ENCODE results near the gene TMC7.

TMC7 gene

DNA sequence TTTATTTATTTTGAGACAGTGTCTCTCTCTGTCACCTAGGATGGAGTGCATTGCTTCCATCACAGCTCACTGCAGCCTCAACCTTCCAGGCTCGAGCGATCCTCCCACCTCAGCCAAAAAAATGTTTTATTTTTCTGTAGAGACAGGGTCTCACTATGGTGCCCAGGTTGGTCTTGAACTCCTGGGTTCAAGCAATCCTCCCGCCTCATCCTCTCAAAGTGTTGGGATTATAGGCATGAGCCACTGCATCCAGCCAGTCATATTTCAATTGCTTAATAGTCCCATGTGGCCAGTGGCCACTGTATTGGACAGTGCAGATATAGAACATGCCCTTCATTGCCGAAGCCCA, 15.3 kb downstream of the TMC7 start:
- Histone ChIP-seq H3K36me3 (no peaks in the 10 kb centered on the region), H3K27ac (no peak overlapping the region), H4K20me1 (no peaks in the 10 kb centered on the region), H3K9me3 (replicated peaks in 1 of 11) (peaks cover 0 to 9% (median 5%) of the 10 kb centered on the region in 11 experiments; a peak in 16 of 22 replicates), H3K9ac (no peak overlapping the region), H3K4me1 (peaks cover 0 to 12% (median 0%) of the 10 kb centered on the region in 10 experiments; a peak in 6 of 20 replicates), H3K4me2 (peak overlapping the region in 3 of 11 experiments; percentile 18 to 48 (median 26); a peak in 3 of 22 replicates), H3K4me3 (no peak overlapping the region), H3K27me3 (no peaks in the 10 kb centered on the region)
- no peak for TF ChIP-seq Cebpa-rat (IDR thresholded peaks at IDR 0.05)

- H3K4me1 ChIP-seq: peaks cover 0 to 12% (median 0%) of the 10 kb centered on the region in 10 experiments; a peak in 6 of 20 replicates
- no peaks in the 10 kb centered on the region for H3K36me3 ChIP-seq
- no peak overlapping the region for H3K27ac ChIP-seq
- no peak overlapping the region for H3K9ac ChIP-seq
- H3K9me3 ChIP-seq (replicated peaks in 1 of 11): no peaks in the 10 kb centered on the region
- no peaks in the 10 kb centered on the region for H4K20me1 ChIP-seq
- no peak overlapping the region for H3K4me2 ChIP-seq
- no peaks in the 10 kb centered on the region for H3K27me3 ChIP-seq
- no peak for TF ChIP-seq Cebpa-rat (IDR thresholded peaks at IDR 0.05)
- no peak overlapping the region for H3K4me3 ChIP-seq
These were observed 18.1 kb downstream of the TMC7 start for GRCh38 chr16:19001788-19002187.

GRCh38 chr16:19003935-19004334, 20.2 kb downstream of the TMC7 start:
- H3K9ac ChIP-seq: no peak overlapping the region
- no peaks in the 10 kb centered on the region for H3K9me3 ChIP-seq (replicated peaks in 1 of 11)
- H3K4me1 ChIP-seq: peaks cover 0 to 3% (median 0%) of the 10 kb centered on the region in 10 experiments; a peak in 6 of 20 replicates
- H3K27ac ChIP-seq: no peak overlapping the region
- H3K4me2 ChIP-seq: no peak overlapping the region
- H3K4me3 ChIP-seq: no peak overlapping the region
- H4K20me1 ChIP-seq: no peaks in the 10 kb centered on the region
- no peaks in the 10 kb centered on the region for H3K27me3 ChIP-seq
- H3K36me3 ChIP-seq: no peaks in the 10 kb centered on the region
- no peak for TF ChIP-seq Cebpa-rat (IDR thresholded peaks at IDR 0.05)

- no peak overlapping the region for H3K4me2 ChIP-seq
- H3K4me3 ChIP-seq: no peak overlapping the region
- no peaks in the 10 kb centered on the region for H3K4me1 ChIP-seq
- no peaks in the 10 kb centered on the region for H3K27me3 ChIP-seq
- H4K20me1 ChIP-seq: no peaks in the 10 kb centered on the region
- no peak overlapping the region for H3K9ac ChIP-seq
- H3K36me3 ChIP-seq: no peaks in the 10 kb centered on the region
- H3K27ac ChIP-seq: no peak overlapping the region
- H3K9me3 ChIP-seq (replicated peaks in 1 of 11): peaks cover 0 to 6% (median 6%) of the 10 kb centered on the region in 11 experiments; a peak in 15 of 22 replicates
- no peak for TF ChIP-seq Cebpa-rat (IDR thresholded peaks at IDR 0.05)
These were observed 22.1 kb downstream of the TMC7 start for GRCh38 chr16:19005561-19006445.

DNA sequence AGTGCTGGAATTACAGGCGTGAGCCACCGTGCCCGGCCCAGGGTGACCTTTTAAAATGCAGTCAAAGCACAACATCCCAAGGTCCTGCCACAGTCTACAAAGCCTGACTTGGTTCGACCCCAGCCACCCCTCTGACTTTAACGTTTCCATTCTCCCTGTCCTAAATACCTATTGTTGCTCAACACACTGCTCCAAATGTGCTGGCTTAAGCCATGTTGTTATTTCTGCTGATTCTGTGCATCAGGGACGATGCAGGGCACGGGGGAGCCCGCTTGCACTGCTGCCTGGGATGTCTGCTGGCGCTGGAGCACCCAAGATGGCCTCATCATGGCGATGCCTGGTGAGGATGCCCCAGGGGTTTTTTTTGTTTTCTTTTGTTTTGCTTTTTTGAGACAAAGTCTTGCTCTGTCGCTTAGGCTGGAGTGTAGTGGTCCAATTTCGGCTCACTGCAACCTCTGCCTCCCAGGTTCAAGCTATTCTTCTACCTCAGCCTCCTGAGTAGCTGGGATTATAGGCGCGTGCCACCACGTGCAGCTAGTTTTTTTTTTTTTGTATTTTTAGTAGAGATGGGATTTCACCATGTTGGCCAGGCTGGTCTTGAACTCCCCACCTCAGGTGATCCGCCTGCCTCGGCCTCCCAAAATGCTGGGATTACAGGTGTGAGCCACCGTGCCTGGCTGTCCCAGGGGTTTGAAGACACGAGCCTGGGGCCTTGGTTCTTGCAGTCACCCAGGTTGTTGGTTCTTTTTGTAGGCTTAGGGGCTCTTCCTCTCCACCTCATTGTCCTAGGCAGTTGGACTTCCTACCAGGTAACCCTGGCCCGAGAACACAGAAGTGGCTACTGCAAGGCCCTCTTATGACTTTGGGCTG, 22.9 kb downstream of the TMC7 start:
- Histone ChIP-seq H4K20me1 (no peaks in the 10 kb centered on the region), H3K9ac (no peak overlapping the region), H3K27me3 (no peaks in the 10 kb centered on the region), H3K4me2 (no peak overlapping the region), H3K36me3 (no peaks in the 10 kb centered on the region), H3K4me1 (no peaks in the 10 kb centered on the region), H3K4me3 (no peak overlapping the region), H3K27ac (no peak overlapping the region), H3K9me3 (replicated peaks in 1 of 11) (peaks cover 0 to 10% (median 8%) of the 10 kb centered on the region in 11 experiments; a peak in 15 of 22 replicates)
- TF ChIP-seq Cebpa-rat (IDR thresholded peaks at IDR 0.05): no peak

- no peak overlapping the region for H3K27ac ChIP-seq
- no peak overlapping the region for H3K9ac ChIP-seq
- peaks cover 0 to 10% (median 8%) of the 10 kb centered on the region in 11 experiments; a peak in 15 of 22 replicates for H3K9me3 ChIP-seq (replicated peaks in 1 of 11)
- no peak overlapping the region for H3K4me3 ChIP-seq
- no peaks in the 10 kb centered on the region for H3K4me1 ChIP-seq
- no peak overlapping the region for H3K4me2 ChIP-seq
- no peaks in the 10 kb centered on the region for H3K36me3 ChIP-seq
- no peaks in the 10 kb centered on the region for H3K27me3 ChIP-seq
- H4K20me1 ChIP-seq: no peaks in the 10 kb centered on the region
- peak in 1 of 11 experiments; percentile 27; a peak in 1 of 22 replicates for TF ChIP-seq Cebpa-rat (IDR thresholded peaks at IDR 0.05)
These were observed 24.8 kb downstream of the TMC7 start for GRCh38 chr16:19008245-19009169.

DNA sequence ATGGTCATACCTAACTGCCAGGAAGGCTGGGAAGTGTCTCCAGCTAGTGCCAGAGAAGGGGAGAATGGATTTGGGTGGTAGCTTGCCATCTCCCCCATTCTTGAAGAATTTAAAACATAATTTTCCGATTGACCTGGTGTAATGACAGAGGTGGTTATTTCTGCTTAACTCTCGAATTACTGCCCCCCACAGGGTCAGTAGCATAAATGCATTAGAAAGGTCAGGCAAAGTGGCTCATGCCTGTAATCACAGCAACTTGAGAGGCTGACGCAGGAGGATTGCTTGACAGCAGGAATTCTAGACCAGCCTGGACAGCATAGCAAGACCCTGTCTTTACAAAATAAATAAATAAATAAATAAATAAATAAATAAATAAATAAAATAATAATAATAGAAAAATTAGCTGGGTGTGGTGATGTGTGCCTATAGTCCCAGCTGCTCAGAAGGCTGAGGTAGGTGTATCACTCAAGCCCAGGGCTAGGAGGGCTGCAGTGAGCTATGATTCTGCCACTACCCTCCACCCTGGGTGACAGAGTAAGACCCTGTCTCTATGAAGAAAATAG, 27.5 kb downstream of the TMC7 start:
- H3K9ac ChIP-seq: no peak overlapping the region
- H3K36me3 ChIP-seq: no peaks in the 10 kb centered on the region
- H3K9me3 ChIP-seq (replicated peaks in 1 of 11): peaks cover 0 to 10% (median 8%) of the 10 kb centered on the region in 11 experiments; a peak in 15 of 22 replicates
- no peak overlapping the region for H3K4me3 ChIP-seq
- no peak overlapping the region for H3K4me2 ChIP-seq
- H3K27me3 ChIP-seq: no peaks in the 10 kb centered on the region
- no peak overlapping the region for H3K27ac ChIP-seq
- peaks cover 0 to 10% (median 0%) of the 10 kb centered on the region in 10 experiments; a peak in 3 of 20 replicates for H3K4me1 ChIP-seq
- no peaks in the 10 kb centered on the region for H4K20me1 ChIP-seq
- TF ChIP-seq Cebpa-rat (IDR thresholded peaks at IDR 0.05): no peak

GRCh38 chr16:19014461-19014860, 30.7 kb downstream of the TMC7 start:
- Histone ChIP-seq H3K9me3 (replicated peaks in 1 of 11) (peaks cover 0 to 10% (median 8%) of the 10 kb centered on the region in 11 experiments; a peak in 15 of 22 replicates), H3K4me2 (peak overlapping the region in 1 of 11 experiments; percentile 25; a peak in 2 of 22 replicates), H3K4me1 (peaks cover 0 to 10% (median 0%) of the 10 kb centered on the region in 10 experiments; a peak in 3 of 20 replicates), H3K9ac (no peak overlapping the region), H3K36me3 (no peaks in the 10 kb centered on the region), H3K4me3 (no peak overlapping the region), H4K20me1 (no peaks in the 10 kb centered on the region), H3K27ac (no peak overlapping the region), H3K27me3 (no peaks in the 10 kb centered on the region)
- TF ChIP-seq Cebpa-rat (IDR thresholded peaks at IDR 0.05): no peak
